RCC 7860 (cell line): Measurements from ENCODE around the gene BAG5.
A peak's percentile ranks its signal among the peaks of the same experiment; 100 is the strongest.
"Not testable (repeated sequence)": the region's sequence is repeated elsewhere in the genome, so short reads cannot be mapped to it uniquely, and the experiment has no call there.

Experiments
- DNase-seq: peaks from one replicate; pipeline ENCODE4 v3.0.0-alpha.2; 2015; ENCODE audit warnings: low spot score
- FAIRE-seq: peaks from 2 replicates; lab custom pipeline; 2012; peaks lifted over from hg19 to GRCh38; lab: Jason Lieb, UNC

The BAG5 gene

DNA sequence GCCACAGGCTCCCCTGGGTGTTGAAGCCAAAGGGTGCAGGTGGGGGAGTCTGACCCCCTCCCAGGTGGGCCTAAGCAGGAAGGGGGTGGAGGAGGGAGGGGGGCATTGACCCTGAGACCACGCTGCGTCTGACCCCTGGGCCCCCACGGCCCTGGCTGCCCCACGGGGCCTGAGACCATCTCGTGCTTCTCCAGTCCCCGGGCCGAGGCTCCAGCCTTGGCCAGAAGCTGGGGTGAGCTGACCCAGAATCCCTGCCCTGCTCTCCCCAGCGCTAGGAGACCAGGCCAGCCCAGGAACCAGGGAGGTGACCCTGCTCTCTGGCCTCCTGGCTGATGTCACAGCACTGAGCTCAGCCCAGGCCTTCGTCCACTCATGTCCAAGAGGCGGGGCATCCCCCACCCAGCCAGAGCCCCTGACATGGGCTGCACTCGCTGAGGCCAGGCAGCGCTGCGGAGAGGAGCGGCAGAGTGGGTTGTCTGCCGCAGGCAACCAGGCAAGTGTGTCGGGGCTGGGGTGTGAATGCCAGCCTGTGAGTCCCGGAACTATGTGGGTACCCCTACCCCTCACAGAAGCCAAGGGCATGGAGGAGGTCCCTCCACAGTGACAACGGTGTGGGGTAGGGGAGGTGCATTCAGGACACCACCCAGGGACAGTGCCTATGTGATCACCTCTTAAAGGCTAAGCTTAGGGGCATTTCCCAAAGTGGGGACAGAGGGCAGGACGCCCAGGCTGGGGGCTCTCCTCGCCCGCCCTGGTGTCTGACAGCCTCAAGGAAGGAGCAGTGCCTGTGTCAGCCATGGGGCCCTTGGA is 27.2 kb downstream of the BAG5 start:
- DNase-seq (no peak), FAIRE-seq (no peak)

DNA sequence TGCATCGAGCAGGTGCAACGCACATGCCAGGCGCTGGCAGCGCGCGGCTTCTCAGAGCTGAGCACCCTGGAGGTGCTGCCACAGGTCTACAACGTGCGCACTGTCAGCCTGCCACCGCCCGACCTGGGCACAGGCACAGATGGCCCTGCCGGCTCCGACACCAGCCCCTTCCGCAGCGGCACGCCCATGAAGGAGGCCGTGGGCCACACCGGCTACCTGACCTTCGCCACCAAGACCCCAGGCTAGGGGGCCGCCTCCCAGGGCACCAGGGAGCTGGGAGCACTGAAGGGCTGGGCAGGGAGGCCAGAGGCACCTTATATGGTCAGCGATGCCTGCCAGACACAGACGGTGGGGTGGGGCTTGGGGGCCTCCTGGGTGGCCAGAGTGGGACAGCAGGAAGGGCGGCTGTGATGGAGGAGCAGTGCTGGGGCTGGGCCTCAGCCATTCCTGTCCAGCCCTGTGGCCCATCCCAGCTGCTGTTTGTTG is 27.8 kb downstream of the BAG5 start:
- FAIRE-seq = no peak
- DNase-seq = no peak

DNA sequence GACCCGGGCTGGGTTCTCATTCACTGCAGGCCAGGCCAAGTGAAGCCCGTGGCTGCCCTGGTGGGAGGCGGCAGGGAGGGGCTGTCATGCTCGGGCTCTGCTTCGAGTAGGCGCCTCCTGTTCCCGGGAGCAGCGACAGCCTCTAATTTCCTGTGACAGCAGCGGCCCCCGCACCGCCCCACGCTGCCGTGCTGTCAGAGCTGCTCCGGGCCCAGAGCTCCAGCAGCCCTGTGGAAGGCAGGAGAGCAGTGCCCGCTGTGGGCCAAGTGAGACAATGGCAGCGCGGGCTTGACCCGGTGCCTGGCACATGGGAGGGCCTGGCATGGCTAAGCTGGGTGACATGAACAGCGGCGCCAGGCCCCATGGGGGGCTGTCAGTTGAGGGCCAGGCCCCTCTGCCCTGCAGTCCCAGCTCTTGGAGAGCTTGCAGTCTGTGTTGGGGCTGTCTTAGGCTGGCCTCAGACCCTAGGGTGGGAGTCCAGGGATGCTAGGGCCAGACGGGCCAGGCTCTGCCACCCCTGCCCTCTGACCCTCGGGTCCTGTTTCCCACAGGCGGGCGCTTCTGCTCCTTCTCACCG is 28.4 kb downstream of the BAG5 start:
- FAIRE-seq (no peak), DNase-seq (no peak)

DNA sequence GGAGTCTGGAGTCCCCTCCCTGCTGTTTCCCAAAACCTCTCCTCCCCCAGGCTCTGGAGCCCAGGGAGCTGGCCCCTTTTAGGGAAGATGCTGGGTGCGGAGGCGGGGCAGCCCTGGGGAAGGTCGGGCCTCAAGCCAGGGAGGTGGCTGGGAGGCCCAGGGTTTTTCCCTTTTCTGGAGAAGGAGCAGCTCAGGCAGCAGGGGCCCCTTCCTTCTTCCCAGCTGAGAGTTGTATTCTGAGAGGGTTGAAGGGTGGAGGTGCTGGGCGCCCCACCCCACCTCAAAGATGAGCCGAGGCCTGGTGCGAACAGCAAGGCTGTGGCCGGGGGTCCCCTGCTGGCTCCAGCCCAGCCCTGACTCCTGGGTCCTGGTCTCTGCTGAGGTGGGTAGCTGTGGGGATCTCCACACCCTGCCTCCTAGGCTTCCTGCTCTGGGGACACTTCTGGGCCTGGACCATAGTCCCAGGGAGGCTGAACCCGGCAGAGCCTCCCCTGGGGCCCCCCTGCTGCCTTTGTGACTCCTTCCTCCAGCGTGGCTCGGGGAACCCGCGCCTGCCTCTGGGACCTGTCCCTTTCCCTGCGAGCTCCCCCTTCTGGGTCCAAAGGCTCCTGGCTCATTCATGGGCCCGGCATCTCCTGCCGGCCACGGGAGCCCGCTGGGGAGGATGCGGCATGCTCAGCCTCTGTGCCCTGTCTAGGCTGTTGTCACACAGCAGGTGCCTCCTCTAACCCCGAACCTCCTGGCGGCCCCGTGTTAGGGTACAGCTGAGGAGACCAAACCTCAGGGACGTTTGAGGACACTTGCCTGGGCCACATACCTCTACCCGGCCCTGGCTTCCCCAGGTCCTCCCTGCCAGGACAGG is 29.1 kb downstream of the BAG5 start:
- FAIRE-seq (no peak), DNase-seq (no peak)

DNA sequence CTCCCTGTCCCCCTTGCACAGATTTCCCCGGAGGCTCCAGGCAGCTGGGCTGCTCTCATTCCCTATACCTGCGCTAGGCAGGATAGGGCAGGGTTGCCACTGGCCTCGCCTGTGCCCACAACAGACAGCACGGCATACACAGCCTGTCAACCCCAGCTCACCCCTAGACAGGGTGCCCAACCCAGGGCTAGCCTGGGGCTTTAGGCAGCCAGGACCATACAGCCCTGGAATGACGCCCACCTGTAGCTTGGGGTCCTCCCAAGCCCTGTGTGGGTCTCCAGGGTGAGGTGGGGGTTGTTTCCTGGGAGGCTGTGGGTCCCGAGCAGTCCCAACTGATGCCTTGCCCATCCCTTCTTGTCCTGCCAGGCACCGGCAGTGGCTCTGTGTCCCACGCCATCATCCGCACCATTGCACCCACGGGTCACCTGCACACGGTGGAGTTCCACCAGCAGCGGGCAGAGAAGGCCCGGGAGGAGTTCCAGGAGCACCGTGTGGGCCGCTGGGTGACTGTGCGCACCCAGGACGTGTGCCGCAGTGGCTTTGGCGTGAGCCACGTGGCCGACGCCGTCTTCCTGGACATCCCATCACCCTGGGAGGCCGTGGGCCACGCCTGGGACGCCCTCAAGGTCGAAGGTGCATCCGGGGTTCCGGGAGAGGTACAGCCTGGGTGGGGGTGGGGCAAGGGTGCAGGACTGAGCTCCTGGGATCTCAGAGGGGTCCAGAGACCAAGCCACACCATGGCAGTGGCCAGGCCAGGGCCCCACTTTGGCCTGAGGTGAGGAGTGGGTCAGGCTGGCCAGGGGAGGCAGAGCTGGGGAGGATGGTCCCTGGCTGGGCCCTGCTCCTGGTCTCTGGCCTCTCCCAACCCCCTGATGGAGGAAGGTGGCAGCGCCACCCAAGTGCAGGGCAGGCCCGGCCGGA is 30.0 kb downstream of the BAG5 start:
- DNase-seq = no peak
- no peak for FAIRE-seq

DNA sequence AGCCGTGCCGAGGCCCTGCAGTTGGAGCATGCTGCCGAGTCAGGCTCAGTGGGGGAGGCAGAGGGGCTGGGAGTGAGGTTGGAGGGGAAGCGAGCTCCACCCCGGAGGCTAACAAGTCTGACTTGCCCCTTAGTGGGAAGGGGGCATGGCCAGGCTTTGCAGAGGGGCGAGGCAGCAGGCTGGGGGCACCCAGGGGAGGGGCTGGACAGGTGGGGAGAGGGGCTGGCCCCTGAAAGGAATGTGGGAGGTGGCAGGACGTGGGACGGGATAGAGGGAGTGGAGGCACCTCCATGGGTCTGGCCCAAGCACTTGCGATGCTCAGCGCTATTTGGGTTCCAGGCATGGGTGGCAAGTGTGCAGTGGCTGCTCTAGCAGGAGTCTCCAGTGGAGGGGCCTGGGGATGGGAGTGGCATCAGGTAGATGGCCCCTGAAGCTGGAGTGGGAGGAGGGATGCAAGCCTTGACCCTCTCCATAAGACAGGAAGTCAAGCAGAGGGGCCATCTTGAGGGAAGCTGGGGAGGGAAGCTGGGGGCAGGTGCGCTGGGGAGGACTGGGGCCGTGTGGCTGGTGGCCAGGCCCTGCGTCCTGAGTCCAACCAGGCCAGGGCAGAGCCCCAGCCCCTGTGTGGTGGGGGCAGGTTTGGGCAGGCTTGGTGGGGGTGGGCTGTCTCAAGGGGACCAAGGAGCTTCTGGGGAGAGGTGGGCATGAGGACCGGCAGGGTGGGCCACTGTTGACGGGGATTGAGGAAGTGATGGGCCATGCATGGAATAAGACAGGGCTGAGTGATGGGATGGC is 30.8 kb downstream of the BAG5 start:
- FAIRE-seq (no peak), DNase-seq (no peak)

DNA sequence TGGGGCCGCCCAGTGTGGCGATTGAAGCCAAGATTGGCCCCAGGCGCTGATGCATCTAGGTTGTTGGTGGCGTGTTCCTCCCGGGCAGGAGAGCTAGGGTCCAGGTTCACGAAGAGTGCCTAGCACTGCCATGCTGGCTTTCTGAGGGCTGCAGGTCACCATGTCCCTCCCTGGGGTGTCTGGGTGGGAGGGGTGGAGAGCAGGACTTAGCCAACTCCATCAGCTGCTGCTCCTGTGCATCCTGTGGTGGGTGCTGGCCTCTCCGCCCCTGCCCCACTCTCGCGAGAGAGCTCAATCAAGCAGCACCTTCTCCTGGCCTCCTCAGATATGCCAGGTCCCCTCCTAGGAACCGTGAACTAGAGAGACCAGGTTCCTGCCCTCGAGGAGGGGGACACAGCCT is 31.6 kb downstream of the BAG5 start:
- DNase-seq = no peak
- FAIRE-seq = no peak

DNA sequence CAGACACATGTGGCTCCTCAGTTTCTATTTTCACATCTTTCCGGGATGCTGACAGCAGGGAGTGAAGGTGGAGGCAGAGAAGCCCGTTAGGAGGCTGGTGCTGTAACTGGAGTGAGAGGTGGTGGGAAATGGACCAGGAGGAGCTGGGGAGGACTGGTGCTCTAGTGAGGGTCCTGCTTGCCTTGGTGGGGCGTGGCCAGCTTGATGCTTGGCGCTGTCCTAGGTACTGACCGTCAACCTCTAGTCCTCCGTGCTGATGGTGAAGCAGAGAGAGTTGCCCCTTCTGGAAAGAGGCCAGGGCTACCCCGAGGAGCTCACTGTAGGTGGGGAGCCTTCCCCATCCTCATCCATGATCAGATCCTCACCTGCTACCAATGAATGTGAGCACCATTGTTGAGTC is 32.1 kb downstream of the BAG5 start:
- FAIRE-seq (no peak), DNase-seq (no peak)

DNA sequence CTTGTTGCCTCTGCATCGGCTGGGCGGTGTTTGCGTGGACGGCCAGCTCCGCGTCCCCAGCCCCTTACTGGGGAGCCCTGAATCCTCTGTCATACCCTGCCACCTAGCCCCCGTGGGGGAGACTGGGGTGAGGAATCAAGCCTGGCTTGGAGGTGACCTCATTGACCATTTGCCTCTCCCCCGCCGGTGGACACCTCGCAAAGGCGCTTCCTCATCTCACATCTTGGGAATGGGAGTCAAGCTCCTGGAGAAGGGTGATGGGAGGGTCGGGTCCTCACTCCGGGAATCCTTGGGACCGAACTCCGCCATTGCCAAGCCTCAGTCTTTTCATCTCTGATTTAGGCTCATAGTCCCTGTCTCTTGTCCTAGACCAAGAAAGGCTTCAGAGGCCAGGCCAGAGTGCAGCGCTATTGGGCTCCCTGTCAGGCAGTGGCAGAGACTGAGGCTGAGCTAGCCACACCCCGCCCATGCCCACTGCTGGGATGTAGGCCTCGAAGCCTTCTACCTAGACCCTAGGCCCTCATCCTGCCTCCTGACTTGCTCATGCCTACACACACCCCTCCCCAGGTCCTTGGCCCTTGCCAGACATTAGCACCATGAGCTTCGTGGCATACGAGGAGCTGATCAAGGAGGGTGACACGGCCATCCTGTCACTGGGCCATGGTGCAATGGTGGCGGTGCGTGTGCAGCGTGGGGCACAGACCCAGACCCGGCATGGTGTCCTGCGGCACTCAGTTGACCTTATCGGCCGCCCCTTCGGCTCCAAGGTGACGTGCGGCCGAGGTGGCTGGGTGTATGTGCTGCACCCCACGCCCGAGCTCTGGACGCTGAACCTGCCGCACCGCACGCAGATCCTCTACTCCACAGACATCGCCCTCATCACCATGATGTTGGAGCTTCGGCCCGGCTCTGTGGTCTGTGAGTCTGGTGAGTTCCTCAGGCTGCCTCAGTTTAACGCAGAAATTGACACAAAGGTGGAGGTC is 32.8 kb downstream of the BAG5 start:
- FAIRE-seq = no peak
- no peak for DNase-seq

DNA sequence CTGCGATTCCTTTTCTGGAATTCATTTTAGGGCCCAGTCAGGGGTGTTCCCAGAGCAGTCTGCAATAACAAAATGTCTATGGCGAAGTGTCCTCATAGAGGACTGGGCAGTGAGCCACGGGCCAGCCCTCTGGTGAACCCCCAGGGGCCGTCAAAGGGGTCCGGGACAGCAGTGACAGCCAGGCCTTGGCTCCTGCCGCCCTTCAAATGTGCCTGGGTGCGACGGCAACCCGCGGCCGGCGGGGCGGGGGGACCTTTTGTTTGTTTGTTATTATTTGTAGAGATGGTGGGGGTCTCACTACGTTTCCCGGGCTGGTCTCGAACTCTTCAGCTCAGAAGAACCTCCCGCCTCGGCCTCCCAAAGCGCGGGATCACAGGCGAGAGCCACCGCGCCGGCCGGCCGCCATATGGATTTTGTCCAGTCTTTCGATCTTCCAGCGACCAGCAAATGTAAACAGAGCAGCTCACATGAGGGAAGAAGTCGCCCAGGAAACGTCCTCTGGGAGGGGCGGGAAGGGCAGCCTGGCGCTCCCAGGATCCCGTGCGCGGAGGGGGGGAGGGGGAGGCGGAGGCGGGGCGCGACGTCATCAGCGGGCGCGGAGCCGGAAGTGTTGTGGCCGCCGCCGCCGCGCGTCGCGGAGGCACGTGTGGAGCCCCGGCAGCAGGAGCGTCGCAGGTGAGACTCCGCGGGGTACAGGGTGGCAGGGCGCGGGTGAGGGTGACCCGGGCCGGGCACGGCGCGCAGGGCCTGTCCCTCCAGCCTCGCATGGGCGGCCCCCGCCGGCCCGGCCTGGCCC is 33.7 kb downstream of the BAG5 start, which contains the start of gene TRMT61A:
Gene TRMT61A (plus strand): TSS at position 610 of the 796 bp plus-strand sequence. CDS start 783 bp downstream, outside the sequence.
- FAIRE-seq (no peak), DNase-seq (peak; percentile 62)

DNA sequence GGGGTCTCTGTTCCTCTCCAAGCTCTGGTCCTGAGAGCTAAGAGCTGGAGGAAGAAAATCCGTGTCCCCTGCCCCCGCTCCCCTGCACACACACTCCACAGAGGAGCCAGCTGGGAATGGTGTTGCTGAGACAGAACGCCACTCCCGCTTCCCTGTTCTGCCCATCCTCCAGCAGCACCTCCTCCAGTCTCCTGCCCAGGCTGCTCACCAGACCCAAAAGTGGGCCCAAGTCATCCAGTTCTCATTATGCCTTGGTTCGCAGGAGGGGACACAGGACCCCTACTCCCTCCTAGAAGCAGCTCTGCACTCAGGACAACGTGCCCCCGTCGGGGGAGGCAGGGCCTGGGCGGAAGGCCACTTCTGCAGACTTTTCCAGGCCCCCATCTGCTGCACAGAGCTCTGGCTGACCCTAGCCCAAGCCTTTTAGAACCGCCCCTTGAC is 34.3 kb downstream of the BAG5 start:
- no peak for DNase-seq
- no peak for FAIRE-seq

DNA sequence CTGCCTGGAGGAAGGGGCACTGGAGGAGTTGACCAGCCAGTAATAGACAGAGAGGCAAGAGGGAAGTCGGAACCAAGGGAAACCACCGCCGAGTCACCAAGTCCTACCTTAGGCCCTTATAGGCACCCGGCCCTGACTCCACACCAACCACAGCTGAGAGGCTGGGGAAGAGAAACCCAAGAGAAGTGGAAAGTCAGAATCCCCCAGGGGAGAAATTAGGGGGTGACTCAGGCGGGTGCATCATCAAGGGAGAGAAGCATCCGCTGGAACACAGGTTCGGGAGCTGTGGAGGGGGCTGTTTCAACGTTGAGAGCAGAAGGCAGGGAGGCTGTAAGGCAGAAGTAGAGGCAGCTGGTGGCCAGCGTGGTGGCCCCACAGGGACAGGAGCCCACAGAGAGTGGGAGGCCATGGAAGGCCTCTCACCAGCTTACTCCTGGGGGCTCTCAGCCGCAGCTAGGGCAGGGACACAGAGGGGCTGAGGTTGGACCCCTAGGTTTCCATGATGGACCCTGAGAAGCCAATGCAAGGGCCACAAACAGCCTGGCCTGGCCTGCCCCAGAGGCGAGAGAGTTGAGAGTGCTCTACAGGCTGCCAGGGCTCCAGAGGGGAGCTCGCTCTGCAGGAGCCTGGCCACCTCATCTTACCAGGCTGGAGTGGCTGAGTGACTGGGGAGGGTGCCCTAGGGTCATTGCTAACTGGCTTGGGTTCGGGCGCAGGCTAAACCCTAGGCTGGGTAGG is 34.9 kb downstream of the BAG5 start:
- no peak for FAIRE-seq
- peak; percentile 14 for DNase-seq

DNA sequence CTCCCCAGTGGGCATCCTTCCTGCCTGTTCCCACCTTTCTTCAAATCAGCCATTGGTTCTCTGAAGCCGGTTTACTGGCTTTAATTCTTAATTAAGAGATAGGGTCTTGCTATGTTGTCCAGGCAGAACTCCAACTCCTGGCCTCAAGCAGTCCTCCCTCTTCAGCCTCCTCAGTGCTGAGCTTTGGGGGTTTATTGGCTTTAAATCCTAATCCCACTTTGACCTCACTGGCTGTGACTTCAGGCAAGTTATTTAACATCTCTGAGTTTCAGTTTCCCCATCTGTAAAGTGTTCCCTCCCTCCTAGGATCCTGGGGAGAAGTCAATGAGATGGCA is 35.6 kb downstream of the BAG5 start:
- no peak for DNase-seq
- no peak for FAIRE-seq

DNA sequence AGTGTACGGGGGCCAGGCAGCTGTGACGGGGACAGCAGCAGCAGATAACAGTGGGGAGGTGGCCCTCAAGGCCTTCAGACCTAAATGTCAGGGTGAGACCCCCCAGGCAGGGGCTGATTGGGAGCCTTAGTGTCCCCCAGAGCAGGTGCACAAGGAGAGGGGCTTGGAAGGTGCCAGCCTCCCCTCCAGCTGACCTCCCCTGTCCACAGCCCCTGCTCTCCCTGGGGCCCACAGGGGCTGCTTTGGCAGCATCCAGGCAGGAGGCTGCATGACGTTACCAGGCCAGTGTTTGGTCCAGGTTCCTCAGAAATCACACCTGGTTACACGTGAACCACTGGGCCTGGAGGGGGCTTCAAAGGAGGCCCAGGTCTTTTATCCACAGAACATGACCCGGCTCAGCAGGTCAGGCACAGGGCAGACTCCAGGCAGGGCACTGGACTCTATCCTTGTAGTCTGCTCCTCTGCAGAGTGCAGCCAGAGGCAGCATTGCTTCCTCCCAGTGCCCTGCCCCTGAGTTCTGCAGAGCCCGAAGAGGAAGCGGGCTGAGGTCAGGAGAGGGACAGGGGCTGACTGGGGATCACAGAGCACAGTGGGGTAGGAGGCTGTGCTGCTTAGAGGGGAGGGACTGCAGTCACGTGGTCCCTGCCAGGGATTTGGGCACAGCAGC is 36.1 kb downstream of the BAG5 start:
- DNase-seq = no peak
- no peak for FAIRE-seq

DNA sequence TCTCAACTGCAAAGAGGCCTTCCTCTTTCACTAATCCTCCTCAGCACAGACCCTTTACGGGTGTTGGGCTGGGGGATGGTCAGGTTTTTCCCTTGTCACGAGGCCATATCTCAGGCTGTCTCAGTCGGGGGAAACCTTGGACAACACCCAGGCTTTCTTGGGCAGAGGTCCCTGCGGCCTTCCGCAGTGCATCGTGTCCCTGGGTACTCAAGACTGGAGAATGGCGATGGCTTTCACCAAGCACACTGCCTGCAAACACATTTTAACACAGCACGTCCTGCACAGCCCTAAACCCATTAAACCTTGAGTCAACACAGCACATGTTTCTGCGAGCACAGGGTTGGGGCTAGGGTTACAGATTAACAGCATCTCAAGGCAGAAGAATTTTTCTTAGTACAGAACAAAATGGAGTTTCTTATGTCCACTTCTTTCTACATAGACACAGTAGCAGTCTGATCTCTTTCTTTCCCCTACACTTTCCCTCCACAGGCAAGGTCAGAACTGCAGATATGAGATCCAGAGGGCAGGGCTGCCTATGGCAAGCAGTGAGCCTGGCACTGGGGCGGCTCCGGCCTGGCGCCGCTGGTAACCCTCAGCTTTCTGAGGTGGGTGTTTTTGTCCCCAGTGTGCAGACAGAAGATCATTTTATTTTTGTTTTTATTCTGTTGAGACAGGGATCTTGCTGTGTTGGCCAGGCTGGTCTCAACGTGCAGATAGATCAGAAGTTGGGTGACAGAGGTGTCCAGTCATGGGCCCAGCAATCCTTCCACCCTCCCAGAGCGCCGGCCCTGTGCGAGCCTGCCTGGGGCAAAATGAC is 36.8 kb downstream of the BAG5 start:
- not testable (repeated sequence) for FAIRE-seq, DNase-seq
